Sigmoid colon (tissue), 7 donors: ENCODE results near the gene KRTAP1-3. TPM values are rescaled to one million over a fixed set of nuclear protein-coding genes. Genes with fewer than 3 reads are reported as not detected.
"Not testable (repeated sequence)": the region's sequence is repeated elsewhere in the genome, so short reads cannot be mapped to it uniquely, and the experiment has no call there.

Experiments used
- DNase-seq: peaks from one replicate; pipeline ENCODE4 v3.0.0-alpha.2; 2019
- H3K27ac ChIP-seq, 4 donors: fragments of 200-600 bp; sonication (generic); one replicate each; pipeline ENCODE4 v1.5.1; 2016 to 2019; ENCODE audit warnings: mild to moderate bottlenecking in 1 of 4
- H3K27me3 ChIP-seq, 3 donors: fragments of 200-600 bp; sonication (generic); one replicate each; pipeline ENCODE4 v1.5.1; 2019; ENCODE audit warnings: mild to moderate bottlenecking in 1 of 3
- H3K36me3 ChIP-seq, 4 donors: fragments of 200-600 bp; sonication (generic); one replicate each; pipeline ENCODE4 v1.5.1; 2016 to 2019
- H3K4me1 ChIP-seq, 4 donors: fragments of 200-600 bp; sonication (generic); one replicate each; pipeline ENCODE4 v1.5.1; 2017 to 2019
- H3K4me3 ChIP-seq, 4 donors: fragments of 200-600 bp; sonication (generic); one replicate each; pipeline ENCODE4 v1.5.1; 2017 to 2019; ENCODE audit warnings: mild to moderate bottlenecking in 2 of 4, moderate library complexity in 1 of 4
- H3K9me3 ChIP-seq, 4 donors: fragments of 200-600 bp in 3 of 4; sonication (generic) in 3 of 4; one replicate each; pipeline versions ENCODE4 v1.5.1 to v1.6.1; 2013 to 2019
- CTCF ChIP-seq, 4 experiments: fragments of 450-650 bp in 3 of 4; fragments of 200-600 bp in 1 of 4; IDR thresholded peaks; one replicate each; pipeline ENCODE4 v1.5.1; 2016 to 2019; ENCODE audit warnings: antibody characterized with exemption in 4 of 4, mild to moderate bottlenecking in 3 of 4, moderate library complexity in 2 of 4
- EP300 ChIP-seq, 4 donors: sonication (generic); formaldehyde crosslinking; IDR thresholded peaks; one replicate each; pipeline ENCODE4 v1.6.1; 2017; ENCODE audit warnings: antibody characterized with exemption in 4 of 4
- POLR2A ChIP-seq, 2 donors: fragments of 450-650 bp; IDR thresholded peaks; one replicate each; pipeline ENCODE4 v1.6.1; 2016; ENCODE audit warnings: antibody characterized with exemption in 2 of 2, mild to moderate bottlenecking in 2 of 2, moderate library complexity in 2 of 2
- POLR2AphosphoS5 ChIP-seq, 4 donors: sonication (generic); formaldehyde crosslinking; IDR thresholded peaks; one replicate each; pipeline ENCODE4 v1.6.1; 2017; ENCODE audit warnings: antibody characterized with exemption in 4 of 4
- WGBS, 2 donors: extraction: QIAGEN DNeasy Blood & Tissue Kit; methylation state at CpG; one replicate each; pipeline ENCODE4 v1.1.7; 2013; 5-methylcytosine and 5-hydroxymethylcytosine counted together
- intact Hi-C: fragments of 100-400 bp; cut with DNase I; formaldehyde crosslinking; loops from one replicate; pipeline ENCODE4 v1.15.1; 2023
- polyA plus RNA-seq, 3 donors: library from polyadenylated mRNA; stranded (reverse); fragments of 200-250 nt; gene quantifications; one replicate each; pipeline ENCODE4 v1.2.3, GENCODE V29; 2013
- total RNA-seq, 4 donors: library from RNA; depleted of rRNA; stranded (reverse); fragments of >200 nt; gene quantifications; one replicate each; pipeline ENCODE4 v1.1.0, GENCODE V29; 2016
- donor health status: healthy with polysubstance abuse.
- donor health status: Bipolar disorder and iron deficiency.
- donor health status: healthy.

KRTAP1-3 gene
- total and polyA plus RNA-seq, 7 donors: not detected

GRCh38 chr17:41058741-41059140 lies 24.1 kb upstream of the KRTAP1-3 start:
- Histone ChIP-seq H3K4me1 (peaks cover 0 to 21% (median 9%) of the 10 kb centered on the region in 4 donors), H3K27ac (no peak overlapping the region), H3K36me3 (no peaks in the 10 kb centered on the region), H3K4me3 (no peak overlapping the region), H3K27me3 (no peaks in the 10 kb centered on the region), H3K9me3 (no peaks in the 10 kb centered on the region)
- intact Hi-C loops: no loop called here
- TF ChIP-seq POLR2AphosphoS5 (IDR thresholded peaks at IDR 0.05): no peak
- WGBS, 2 donors: 70 to 85% methylated on average over 5 of the region's 5 CpGs
- DNase-seq: no peak

- H3K27me3 ChIP-seq: no peaks in the 10 kb centered on the region
- WGBS, 2 donors: 92 to 100% methylated on average over 1 of the region's 1 CpG
Observed at GRCh38 chr17:41057547-41057946, 22.9 kb upstream of the KRTAP1-3 start.

GRCh38 chr17:41055130-41055529 lies 20.5 kb upstream of the KRTAP1-3 start, which contains the start of gene KRTAP2-2:
Gene KRTAP2-2 (minus strand): TSS chr17:41055230. CDS start chr17:41055211, 19 bp downstream.
- H3K4me1 ChIP-seq, intact Hi-C loops, H3K9me3 ChIP-seq, DNase-seq, H3K27ac ChIP-seq, H3K36me3 ChIP-seq, H3K27me3 ChIP-seq, H3K4me3 ChIP-seq: not testable (repeated sequence)
- WGBS, 2 donors: 48 to 71% methylated on average over 1 of the region's 6 CpGs

More at GRCh38 chr17:41057547-41057946, 22.9 kb upstream of the KRTAP1-3 start:
- no peak overlapping the region for H3K4me3 ChIP-seq
- TF ChIP-seq EP300 (IDR thresholded peaks at IDR 0.05): no peak
- no peak for TF ChIP-seq POLR2A (IDR thresholded peaks at IDR 0.05)
- no peak for TF ChIP-seq CTCF (IDR thresholded peaks at IDR 0.05)
- no peak for TF ChIP-seq POLR2AphosphoS5 (IDR thresholded peaks at IDR 0.05)
- H3K9me3 ChIP-seq: no peaks in the 10 kb centered on the region
- peaks cover 0 to 21% (median 9%) of the 10 kb centered on the region in 4 donors for H3K4me1 ChIP-seq
- intact Hi-C loops: no loop called here
- DNase-seq: no peak
- no peak overlapping the region for H3K27ac ChIP-seq
- H3K36me3 ChIP-seq: no peaks in the 10 kb centered on the region

GRCh38 chr17:41054556-41054955 lies 19.9 kb upstream of the KRTAP1-3 start:
- DNase-seq, H3K27me3 ChIP-seq, H3K4me1 ChIP-seq, H3K9me3 ChIP-seq, H3K27ac ChIP-seq, intact Hi-C loops, H3K36me3 ChIP-seq, H3K4me3 ChIP-seq: not testable (repeated sequence)
- 80 to 87% methylated on average over 9 of the region's 9 CpGs for WGBS, 2 donors

GRCh38 chr17:41054025-41054424 lies 19.4 kb upstream of the KRTAP1-3 start:
- H3K4me3 ChIP-seq: no peak overlapping the region
- no peaks in the 10 kb centered on the region for H3K36me3 ChIP-seq
- no peaks in the 10 kb centered on the region for H3K4me1 ChIP-seq
- intact Hi-C loops: no loop called here
- no peak overlapping the region for H3K27ac ChIP-seq
- H3K9me3 ChIP-seq: no peaks in the 10 kb centered on the region
- TF ChIP-seq CTCF (IDR thresholded peaks at IDR 0.05) (no peak), POLR2AphosphoS5 (IDR thresholded peaks at IDR 0.05) (no peak), POLR2A (IDR thresholded peaks at IDR 0.05) (no peak), EP300 (IDR thresholded peaks at IDR 0.05) (no peak)
- 91% methylated on average over 4 of the region's 4 CpGs for WGBS, 2 donors
- no peak for DNase-seq
- peaks cover 0 to 8% (median 0%) of the 10 kb centered on the region in 3 donors for H3K27me3 ChIP-seq

GRCh38 chr17:41052566-41052965 lies 17.9 kb upstream of the KRTAP1-3 start:
- Histone ChIP-seq H3K9me3 (no peaks in the 10 kb centered on the region), H3K36me3 (no peaks in the 10 kb centered on the region), H3K4me3 (no peak overlapping the region), H3K27me3 (peaks cover 0 to 19% (median 0%) of the 10 kb centered on the region in 3 donors), H3K27ac (no peak overlapping the region), H3K4me1 (no peaks in the 10 kb centered on the region)
- TF ChIP-seq CTCF (IDR thresholded peaks at IDR 0.05): no peak
- TF ChIP-seq EP300 (IDR thresholded peaks at IDR 0.05): no peak
- no peak for TF ChIP-seq POLR2A (IDR thresholded peaks at IDR 0.05)
- no peak for TF ChIP-seq POLR2AphosphoS5 (IDR thresholded peaks at IDR 0.05)
- intact Hi-C loops: no loop called here
- DNase-seq: no peak
